Stimulated activated CD8-positive, alpha-beta memory T cell treated with anti-CD3 and anti-CD28 coated beads, Interleukin-4, amount 100 ng/mL, for 1 hour (primary cell): ENCODE measurements around the gene C1QTNF3.
"Not testable (repeated sequence)": the region's sequence is repeated elsewhere in the genome, so short reads cannot be mapped to it uniquely, and the experiment has no call there.

ENCODE experiments used
- DNase-seq, 2 donors: peaks; one replicate each; pipeline ENCODE4 v3.0.0-alpha.2; 2020; ENCODE audit warnings: low read depth in 2 of 2, low spot score in 1 of 2

C1QTNF3 gene

GRCh38 chr5:34043099-34043876 lies at the start of gene C1QTNF3:
C1QTNF3 (minus strand) TSS chr5:34043213; CDS start chr5:34043125, 88 bp downstream.
- DNase-seq, result no peak

- not testable (repeated sequence) for DNase-seq
Observed at GRCh38 chr5:34091039-34091438, 48.0 kb upstream of the C1QTNF3 start.

- DNase-seq, result not testable (repeated sequence)
Observed at GRCh38 chr5:34089802-34090201, 46.8 kb upstream of the C1QTNF3 start.

GRCh38 chr5:34087728-34088127 lies 44.7 kb upstream of the C1QTNF3 start:
- DNase-seq, result not testable (repeated sequence)

- not testable (repeated sequence) for DNase-seq
Observed at GRCh38 chr5:34083898-34084297, 40.9 kb upstream of the C1QTNF3 start.

- DNase-seq, result not testable (repeated sequence)
Observed at GRCh38 chr5:34079505-34079904, 36.5 kb upstream of the C1QTNF3 start.

- not testable (repeated sequence) for DNase-seq
Observed at GRCh38 chr5:34077636-34078035, 34.6 kb upstream of the C1QTNF3 start.

- not testable (repeated sequence) for DNase-seq
Observed at GRCh38 chr5:34076719-34077364, 33.8 kb upstream of the C1QTNF3 start.

- not testable (repeated sequence) for DNase-seq
Observed at GRCh38 chr5:34074472-34074871, 31.5 kb upstream of the C1QTNF3 start.

GRCh38 chr5:34074071-34074470 lies 31.1 kb upstream of the C1QTNF3 start:
- DNase-seq, result not testable (repeated sequence)

GRCh38 chr5:34070626-34071025 lies 27.6 kb upstream of the C1QTNF3 start:
- not testable (repeated sequence) for DNase-seq

GRCh38 chr5:34064656-34065055 lies 21.6 kb upstream of the C1QTNF3 start:
- DNase-seq, result no peak

- no peak for DNase-seq
Observed at GRCh38 chr5:34062419-34062818, 19.4 kb upstream of the C1QTNF3 start.

GRCh38 chr5:34061993-34062392 lies 19.0 kb upstream of the C1QTNF3 start:
- DNase-seq, result no peak

GRCh38 chr5:34059977-34060376 lies 17.0 kb upstream of the C1QTNF3 start:
- no peak for DNase-seq

GRCh38 chr5:34058532-34058931 lies 15.5 kb upstream of the C1QTNF3 start:
- no peak for DNase-seq

- no peak for DNase-seq
Observed at GRCh38 chr5:34057569-34057968, 14.6 kb upstream of the C1QTNF3 start.

GRCh38 chr5:34057118-34057517 lies 14.1 kb upstream of the C1QTNF3 start:
- DNase-seq, result no peak

GRCh38 chr5:34055667-34056066 lies 12.7 kb upstream of the C1QTNF3 start:
- no peak for DNase-seq

- no peak for DNase-seq
Observed at GRCh38 chr5:34054400-34054729, 11.4 kb upstream of the C1QTNF3 start.

GRCh38 chr5:34053571-34054399 lies 10.8 kb upstream of the C1QTNF3 start:
- DNase-seq, result no peak

GRCh38 chr5:34053133-34053532 lies 10.1 kb upstream of the C1QTNF3 start:
- no peak for DNase-seq
